GM23248 (cell line): ENCODE data around the gene PRR30. TPM values are rescaled to one million over a fixed set of nuclear protein-coding genes. Genes with fewer than 3 reads are reported as not detected.

Experiments
- DNase-seq: peaks from one replicate; pipeline ENCODE4 v3.0.0-alpha.2; 2015
- H2AFZ ChIP-seq: fragments of 200-600 bp; sonication (generic); 2 replicates; pipeline ENCODE4 v1.6.1; 2016; ENCODE audit warnings: antibody characterized with exemption
- H3F3A ChIP-seq: fragments of 200-600 bp; sonication (generic); 2 replicates; pipeline ENCODE4 v1.6.1; 2016; ENCODE audit warnings: mild to moderate bottlenecking, antibody characterized with exemption, mixed run types; ENCODE audit not compliant: insufficient read depth
- H3K27ac ChIP-seq: fragments of 200-600 bp; sonication (generic); 2 replicates; pipeline ENCODE4 v1.5.1; 2016; ENCODE audit warnings: mild to moderate bottlenecking
- H3K27me3 ChIP-seq: fragments of 200-600 bp; sonication (generic); replicated peaks from 2 replicates; pipeline ENCODE4 v1.6.1; 2016; ENCODE audit warnings: mild to moderate bottlenecking; ENCODE audit not compliant: insufficient read depth
- H3K36me3 ChIP-seq: fragments of 200-600 bp; sonication (generic); 2 replicates; pipeline ENCODE4 v1.6.1; 2016; ENCODE audit warnings: low read depth, mild to moderate bottlenecking
- H3K4me1 ChIP-seq: fragments of 200-600 bp; sonication (generic); 2 replicates; pipeline ENCODE4 v1.6.1; 2016; ENCODE audit warnings: mild to moderate bottlenecking; ENCODE audit not compliant: insufficient read depth
- H3K4me2 ChIP-seq: fragments of 200-600 bp; sonication (generic); one replicate; pipeline ENCODE4 v1.6.1; 2016; ENCODE audit warnings: mild to moderate bottlenecking; ENCODE audit not compliant: unreplicated experiment
- H3K4me3 ChIP-seq: fragments of 200-600 bp; sonication (generic); 2 replicates; pipeline ENCODE4 v1.5.1; 2016; ENCODE audit warnings: mild to moderate bottlenecking
- H3K79me2 ChIP-seq: fragments of 200-600 bp; sonication (generic); 2 replicates; pipeline ENCODE4 v1.6.1; 2016; ENCODE audit warnings: mild to moderate bottlenecking; ENCODE audit not compliant: insufficient read depth
- H3K9ac ChIP-seq: fragments of 200-600 bp; sonication (generic); 2 replicates; pipeline ENCODE4 v1.6.1; 2016; ENCODE audit warnings: mild to moderate bottlenecking
- H3K9me2 ChIP-seq: fragments of 200-600 bp; sonication (generic); 2 replicates; pipeline ENCODE4 v1.6.1; 2016; ENCODE audit warnings: mixed run types, mild to moderate bottlenecking, moderate library complexity; ENCODE audit not compliant: insufficient read depth
- H3K9me3 ChIP-seq: fragments of 200-600 bp; sonication (generic); one replicate; pipeline ENCODE4 v1.6.1; 2017; ENCODE audit warnings: low read depth
- H4K20me1 ChIP-seq: fragments of 200-600 bp; sonication (generic); 2 replicates; pipeline ENCODE4 v1.6.0; 2016; ENCODE audit not compliant: insufficient read depth
- EZH2 ChIP-seq: fragments of 200-600 bp; sonication (generic); IDR thresholded peaks from 2 replicates; pipeline ENCODE4 v1.6.1; 2018; ENCODE audit warnings: antibody characterized with exemption, mild to moderate bottlenecking; ENCODE audit not compliant: insufficient read depth, poor library complexity, severe bottlenecking
- EZH2phosphoT487 ChIP-seq: fragments of 200-600 bp; sonication (generic); IDR thresholded peaks from 2 replicates; pipeline ENCODE4 v1.6.1; 2018; ENCODE audit warnings: antibody characterized with exemption, moderate library complexity, mild to moderate bottlenecking, low read depth; ENCODE audit not compliant: insufficient read depth
- WGBS, 2 experiments: methylation state at CpG; one replicate each; pipeline ENCODE4 v1.1.6; 2015 to 2017; ENCODE audit warnings: low lambda C conversion rate in 2 of 2, low coverage in 1 of 2; ENCODE audit errors: missing lambda C conversion rate in 2 of 2; 5-methylcytosine and 5-hydroxymethylcytosine counted together
- in situ Hi-C: fragments of 300-500 bp; cut with MboI; formaldehyde crosslinking; loops from 2 replicates; pipeline ENCODE4 v1.15.0; 2020
- polyA plus RNA-seq: library from polyadenylated mRNA; unstranded; fragments of >200 nt; fragmentation: Nextera tagmentation; extraction: Ambion mirVana; gene quantifications from 2 replicates; pipeline ENCODE4 v1.2.1, GENCODE V29; 2016
- total RNA-seq: library from RNA; depleted of rRNA; stranded (reverse); fragments of >200 nt; shearing (Covaris generic); gene quantifications from 2 replicates; pipeline ENCODE4 v1.2.3, GENCODE V29; 2014

Gene PRR30
- total and polyA plus RNA-seq, 2 experiments from 2014 or later = not detected

DNA sequence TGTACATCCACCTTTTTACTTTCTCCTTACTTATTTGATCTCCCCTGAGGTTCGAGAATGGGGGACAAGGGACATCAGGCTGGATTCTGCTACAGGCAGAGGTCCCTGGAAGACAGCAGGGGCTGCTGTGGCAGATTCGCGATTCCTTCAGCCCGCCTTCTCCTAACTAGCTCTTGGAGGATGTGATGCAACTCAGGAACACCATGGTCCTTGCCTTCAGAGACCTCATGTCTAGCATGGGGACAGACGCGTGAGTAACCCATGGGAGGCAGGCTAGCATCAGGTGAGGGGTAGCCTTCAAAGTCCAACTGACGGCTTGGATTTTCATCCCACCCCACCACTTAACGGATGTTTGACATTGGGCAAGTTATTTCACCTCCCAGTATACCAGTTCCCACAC is 8.7 kb upstream of the PRR30 start:
- Histone ChIP-seq H3K36me3 (no peaks in the 10 kb centered on the region), H4K20me1 (no peaks in the 10 kb centered on the region), H3K79me2 (no peaks in the 10 kb centered on the region), H3K9ac (no peak overlapping the region), H2AFZ (no peak overlapping the region), H3K4me2 (no peak overlapping the region), H3K4me1 (no peaks in the 10 kb centered on the region), H3K4me3 (no peak overlapping the region), H3K9me2 (no peaks in the 10 kb centered on the region), H3K27ac (no peak overlapping the region), H3K9me3 (no peaks in the 10 kb centered on the region), H3F3A (no peaks in the 10 kb centered on the region), H3K27me3 (peaks cover 12% of the 10 kb centered on the region)
- 75 to 82% methylated on average over 8 of the region's 8 CpGs for WGBS, 2 experiments
- TF ChIP-seq EZH2 (no peak), EZH2phosphoT487 (no peak)
- in situ Hi-C loops = no loop called here
- DNase-seq = no peak

- TF ChIP-seq EZH2phosphoT487 (no peak), EZH2 (no peak)
- H3K4me3 ChIP-seq = no peak overlapping the region
- no peaks in the 10 kb centered on the region for H3K9me3 ChIP-seq
- H3K9me2 ChIP-seq = no peaks in the 10 kb centered on the region
- in situ Hi-C loops = no loop called here
- no peaks in the 10 kb centered on the region for H3K79me2 ChIP-seq
- peaks cover 17% of the 10 kb centered on the region for H3K27me3 ChIP-seq
- no peak overlapping the region for H3K4me2 ChIP-seq
- no peaks in the 10 kb centered on the region for H3K36me3 ChIP-seq
- H3K4me1 ChIP-seq = no peaks in the 10 kb centered on the region
- no peak overlapping the region for H2AFZ ChIP-seq
- H3K27ac ChIP-seq = no peak overlapping the region
- WGBS, 2 experiments = 49 to 53% methylated on average over 2 of the region's 2 CpGs
- H4K20me1 ChIP-seq = no peaks in the 10 kb centered on the region
- H3F3A ChIP-seq = no peaks in the 10 kb centered on the region
- DNase-seq = no peak
- H3K9ac ChIP-seq = no peak overlapping the region
These were observed 6.5 kb upstream of the PRR30 start for GRCh38 chr2:27145682-27146081.

- Histone ChIP-seq H3K36me3 (no peaks in the 10 kb centered on the region), H3K4me3 (no peak overlapping the region), H2AFZ (no peak overlapping the region), H3K27ac (no peak overlapping the region), H3F3A (no peaks in the 10 kb centered on the region), H3K27me3 (peaks cover 17% of the 10 kb centered on the region), H4K20me1 (no peaks in the 10 kb centered on the region), H3K4me1 (no peaks in the 10 kb centered on the region), H3K9me2 (no peaks in the 10 kb centered on the region), H3K9me3 (no peaks in the 10 kb centered on the region), H3K79me2 (no peaks in the 10 kb centered on the region), H3K9ac (no peak overlapping the region), H3K4me2 (no peak overlapping the region)
- in situ Hi-C loops = no loop called here
- no peak for DNase-seq
- WGBS, 2 experiments = 63 to 100% methylated on average over 1 of the region's 1 CpG
- no peak for TF ChIP-seq EZH2
- no peak for TF ChIP-seq EZH2phosphoT487
These were observed 4.1 kb upstream of the PRR30 start for GRCh38 chr2:27143285-27143684.

DNA sequence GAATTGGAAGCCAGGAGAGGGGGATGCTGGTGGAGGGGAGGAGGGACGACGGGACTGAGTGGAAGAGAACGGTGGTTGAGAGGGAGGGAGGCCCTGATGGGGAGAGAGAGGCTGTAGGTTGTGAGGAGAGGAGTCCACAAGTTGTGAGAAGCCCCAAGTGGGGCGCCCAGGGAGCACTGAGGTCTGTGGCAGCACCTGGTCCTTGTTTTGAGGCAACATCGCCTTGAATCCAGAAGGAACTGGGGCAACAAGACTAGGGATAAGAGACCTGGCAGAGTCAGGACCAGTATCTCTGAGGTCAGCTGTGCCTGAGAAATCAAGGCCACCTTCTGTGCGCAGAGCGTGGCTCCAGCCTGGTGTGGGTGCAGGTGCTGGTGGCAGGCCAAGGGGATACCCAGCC is 1.1 kb downstream of the PRR30 start:
- WGBS, 2 experiments = 67 to 86% methylated on average over 6 to 7 of the region's 7 CpGs
- H3K27ac ChIP-seq = no peak overlapping the region
- DNase-seq = no peak
- peaks cover 13% of the 10 kb centered on the region for H3K79me2 ChIP-seq
- TF ChIP-seq EZH2 = no peak
- TF ChIP-seq EZH2phosphoT487 = no peak
- H3K9me2 ChIP-seq = no peaks in the 10 kb centered on the region
- no peaks in the 10 kb centered on the region for H4K20me1 ChIP-seq
- H3K4me3 ChIP-seq = no peak overlapping the region
- H3K36me3 ChIP-seq = no peaks in the 10 kb centered on the region
- H3K27me3 ChIP-seq = peaks cover 7% of the 10 kb centered on the region
- H3F3A ChIP-seq = no peaks in the 10 kb centered on the region
- peaks cover 6% of the 10 kb centered on the region; the same call in 1 of the 2 replicates for H3K4me1 ChIP-seq
- H3K9ac ChIP-seq = no peak overlapping the region
- no peaks in the 10 kb centered on the region for H3K9me3 ChIP-seq
- H2AFZ ChIP-seq = no peak overlapping the region
- in situ Hi-C loops = no loop called here
- H3K4me2 ChIP-seq = no peak overlapping the region
